Measurements from ENCODE around the gene MAP3K14.

The MAP3K14 gene

DNA sequence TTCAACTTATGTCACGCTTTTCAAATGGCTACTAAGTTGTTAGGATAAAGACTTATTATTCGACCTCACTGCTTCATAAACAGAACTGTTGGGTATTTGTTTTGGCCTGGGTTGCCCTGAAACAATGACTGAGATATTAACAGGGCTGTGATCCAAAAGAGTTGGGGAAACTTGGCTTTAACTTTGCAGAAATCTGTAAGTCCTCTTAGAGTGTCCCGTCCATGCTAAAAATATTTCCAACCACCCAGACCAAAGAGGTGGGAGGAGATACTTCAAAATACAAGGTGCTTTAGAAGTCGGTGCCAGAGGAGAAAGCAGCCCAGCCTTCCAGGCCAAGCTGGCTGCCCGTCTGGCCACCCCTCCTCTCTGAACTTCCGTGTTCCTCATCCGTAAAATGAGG lies 38.8 kb downstream of the MAP3K14 start:
- no peaks in the 10 kb centered on the region for H3K9me3 ChIP-seq (ENCODE audit: control insufficient read depth, insufficient read depth, low read length)
- H3K27me3 ChIP-seq (ENCODE audit: control insufficient read depth, insufficient read depth, low read length) = no peaks in the 10 kb centered on the region
- no peak overlapping the region for H3K4me3 ChIP-seq (ENCODE audit: low read depth, low read length)
- no peak overlapping the region for H3K9ac ChIP-seq (ENCODE audit: low read depth, low read length)
- H3K36me3 ChIP-seq (ENCODE audit: control insufficient read depth, insufficient read depth, low read length) = peaks cover 9% of the 10 kb centered on the region
- H3K4me1 ChIP-seq (ENCODE audit: control insufficient read depth, insufficient read depth, low read length) = peaks cover 4% of the 10 kb centered on the region

DNA sequence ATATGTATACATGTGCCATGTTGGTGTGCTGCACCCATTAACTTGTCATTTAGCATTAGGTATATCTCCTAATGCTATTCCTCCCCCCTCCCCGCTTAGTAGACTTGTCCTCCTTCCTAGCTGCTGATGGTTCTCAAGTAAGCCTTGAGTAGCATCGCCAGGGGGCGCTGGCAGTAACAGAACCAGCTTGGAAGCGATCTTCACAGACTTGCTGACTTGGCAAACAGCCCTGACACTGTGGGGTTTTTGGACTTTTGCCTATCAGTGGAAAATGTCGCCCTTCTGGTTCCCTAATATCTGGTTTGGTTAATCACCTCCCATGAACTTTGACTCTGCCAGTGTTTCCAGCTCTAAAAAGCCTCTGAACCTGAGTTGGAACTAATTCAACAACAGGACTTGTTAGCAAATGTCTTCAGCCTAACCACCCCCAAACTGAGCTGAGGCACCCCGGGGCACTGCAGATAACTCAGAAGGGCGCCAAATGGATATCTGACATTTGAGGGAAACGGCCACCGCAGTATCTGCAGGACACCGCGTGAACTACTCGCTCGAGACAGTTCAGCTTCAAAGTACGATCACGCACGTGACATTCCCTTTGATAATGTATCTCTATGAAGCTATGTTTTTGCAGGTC lies 39.5 kb downstream of the MAP3K14 start:
- H3K36me3 ChIP-seq (ENCODE audit: control insufficient read depth, insufficient read depth, low read length) = peaks cover 6% of the 10 kb centered on the region

DNA sequence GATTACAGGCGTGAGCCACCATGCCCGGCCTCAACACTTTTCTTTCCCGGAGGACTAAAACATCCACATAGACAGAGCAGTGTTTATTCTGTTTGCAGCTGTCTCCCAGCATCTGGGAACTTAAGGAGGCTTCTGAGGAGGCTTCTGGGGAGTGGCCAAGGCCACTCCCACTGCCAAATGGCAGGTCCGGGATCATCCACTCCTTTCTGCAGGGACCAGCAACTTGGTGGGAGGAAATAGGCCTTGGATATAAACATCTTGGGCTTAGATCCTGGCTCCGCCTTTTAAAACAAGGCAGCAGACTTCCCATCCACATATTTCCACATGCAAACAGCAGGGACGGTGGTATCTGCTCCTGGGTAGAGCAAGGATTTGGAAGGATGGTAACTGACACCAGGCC lies 40.8 kb downstream of the MAP3K14 start:
- Histone ChIP-seq H3K4me3 (ENCODE audit: low read depth, low read length) (no peak overlapping the region), H3K4me1 (ENCODE audit: control insufficient read depth, insufficient read depth, low read length) (peaks cover 4% of the 10 kb centered on the region), H3K9ac (ENCODE audit: low read depth, low read length) (no peak overlapping the region), H3K9me3 (ENCODE audit: control insufficient read depth, insufficient read depth, low read length) (no peaks in the 10 kb centered on the region), H3K36me3 (ENCODE audit: control insufficient read depth, insufficient read depth, low read length) (peaks cover 6% of the 10 kb centered on the region), H3K27me3 (ENCODE audit: control insufficient read depth, insufficient read depth, low read length) (no peaks in the 10 kb centered on the region)

More for the DNA sequence above, 39.5 kb downstream of the MAP3K14 start:
- Histone ChIP-seq H3K27me3 (ENCODE audit: control insufficient read depth, insufficient read depth, low read length) (no peaks in the 10 kb centered on the region), H3K4me1 (ENCODE audit: control insufficient read depth, insufficient read depth, low read length) (peaks cover 4% of the 10 kb centered on the region), H3K9me3 (ENCODE audit: control insufficient read depth, insufficient read depth, low read length) (no peaks in the 10 kb centered on the region), H3K4me3 (ENCODE audit: low read depth, low read length) (no peak overlapping the region), H3K9ac (ENCODE audit: low read depth, low read length) (no peak overlapping the region)

DNA sequence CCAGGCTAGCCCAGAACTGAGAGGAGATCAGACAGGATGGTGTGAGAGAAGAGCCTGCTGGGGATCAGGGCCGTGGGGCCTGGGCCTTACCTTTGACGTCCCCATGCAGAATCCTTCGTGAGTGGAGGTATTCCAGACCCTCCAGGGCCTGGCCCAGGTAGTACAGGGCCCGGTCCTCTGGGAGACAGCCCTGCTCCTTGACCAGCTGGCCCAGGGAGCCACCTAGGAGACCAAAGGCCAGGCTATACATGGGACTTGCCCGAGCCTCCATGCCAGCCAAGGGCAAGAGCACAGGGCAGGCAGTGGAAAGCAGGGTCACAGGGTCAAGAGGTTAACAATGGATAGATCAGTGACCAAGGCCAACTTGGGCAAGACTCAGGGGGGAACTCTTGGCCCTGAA lies 42.8 kb downstream of the MAP3K14 start:
- peaks cover 13% of the 10 kb centered on the region for H3K36me3 ChIP-seq (ENCODE audit: control insufficient read depth, insufficient read depth, low read length)
- H3K4me3 ChIP-seq (ENCODE audit: low read depth, low read length) = no peak overlapping the region
- H3K9me3 ChIP-seq (ENCODE audit: control insufficient read depth, insufficient read depth, low read length) = no peaks in the 10 kb centered on the region
- H3K27me3 ChIP-seq (ENCODE audit: control insufficient read depth, insufficient read depth, low read length) = no peaks in the 10 kb centered on the region
- peaks cover 4% of the 10 kb centered on the region for H3K4me1 ChIP-seq (ENCODE audit: control insufficient read depth, insufficient read depth, low read length)
- H3K9ac ChIP-seq (ENCODE audit: low read depth, low read length) = no peak overlapping the region

DNA sequence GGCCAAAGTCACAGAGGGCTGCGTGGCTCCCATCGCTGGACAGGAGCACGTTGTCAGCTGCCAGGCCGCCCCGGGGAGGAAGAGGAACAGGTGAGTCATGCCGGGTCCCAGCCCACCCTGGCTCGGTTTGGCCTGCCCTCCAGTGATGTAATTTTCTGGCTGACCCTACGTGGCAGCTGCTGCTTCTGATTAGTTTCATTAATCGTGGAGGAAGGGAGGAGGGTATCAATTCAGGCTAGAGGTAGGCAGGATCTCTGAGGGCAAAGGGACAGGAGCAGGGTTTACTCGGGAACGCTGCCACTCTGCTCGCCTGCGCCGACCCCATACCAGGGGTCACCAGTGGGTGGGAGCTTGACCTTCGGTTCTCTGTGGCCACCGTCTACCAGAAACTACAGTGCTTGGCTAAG lies 43.3 kb downstream of the MAP3K14 start:
- H3K4me3 ChIP-seq (ENCODE audit: low read depth, low read length) = no peak overlapping the region
- no peaks in the 10 kb centered on the region for H3K27me3 ChIP-seq (ENCODE audit: control insufficient read depth, insufficient read depth, low read length)

DNA sequence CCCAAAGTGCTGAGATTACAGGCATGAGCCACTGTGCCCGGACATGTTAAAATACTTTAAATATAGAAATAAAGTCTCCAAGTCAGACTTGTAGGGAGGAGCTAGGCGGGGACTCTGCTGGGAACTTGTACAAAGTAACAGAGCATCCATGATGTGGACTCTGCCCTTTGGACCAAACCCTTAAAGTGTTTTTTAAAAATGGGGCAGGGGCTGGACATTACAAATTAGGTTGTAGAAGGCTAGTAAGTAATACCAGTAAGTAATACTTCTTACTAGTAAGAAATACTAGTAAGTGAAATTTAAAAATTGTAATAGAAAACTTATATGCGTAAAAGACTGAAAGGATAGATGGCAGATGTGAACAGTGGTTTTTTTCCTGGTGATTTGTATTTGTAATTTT lies 45.2 kb downstream of the MAP3K14 start:
- H3K4me3 ChIP-seq (ENCODE audit: low read depth, low read length) = no peak overlapping the region
- no peaks in the 10 kb centered on the region for H3K9me3 ChIP-seq (ENCODE audit: control insufficient read depth, insufficient read depth, low read length)
- peaks cover 17% of the 10 kb centered on the region for H3K36me3 ChIP-seq (ENCODE audit: control insufficient read depth, insufficient read depth, low read length)
- H3K9ac ChIP-seq (ENCODE audit: low read depth, low read length) = no peak overlapping the region
- H3K4me1 ChIP-seq (ENCODE audit: control insufficient read depth, insufficient read depth, low read length) = no peaks in the 10 kb centered on the region
- H3K27me3 ChIP-seq (ENCODE audit: control insufficient read depth, insufficient read depth, low read length) = no peaks in the 10 kb centered on the region

More for the DNA sequence above, 43.3 kb downstream of the MAP3K14 start:
- Histone ChIP-seq H3K36me3 (ENCODE audit: control insufficient read depth, insufficient read depth, low read length) (peaks cover 14% of the 10 kb centered on the region), H3K9me3 (ENCODE audit: control insufficient read depth, insufficient read depth, low read length) (no peaks in the 10 kb centered on the region), H3K4me1 (ENCODE audit: control insufficient read depth, insufficient read depth, low read length) (peaks cover 4% of the 10 kb centered on the region), H3K9ac (ENCODE audit: low read depth, low read length) (no peak overlapping the region)

DNA sequence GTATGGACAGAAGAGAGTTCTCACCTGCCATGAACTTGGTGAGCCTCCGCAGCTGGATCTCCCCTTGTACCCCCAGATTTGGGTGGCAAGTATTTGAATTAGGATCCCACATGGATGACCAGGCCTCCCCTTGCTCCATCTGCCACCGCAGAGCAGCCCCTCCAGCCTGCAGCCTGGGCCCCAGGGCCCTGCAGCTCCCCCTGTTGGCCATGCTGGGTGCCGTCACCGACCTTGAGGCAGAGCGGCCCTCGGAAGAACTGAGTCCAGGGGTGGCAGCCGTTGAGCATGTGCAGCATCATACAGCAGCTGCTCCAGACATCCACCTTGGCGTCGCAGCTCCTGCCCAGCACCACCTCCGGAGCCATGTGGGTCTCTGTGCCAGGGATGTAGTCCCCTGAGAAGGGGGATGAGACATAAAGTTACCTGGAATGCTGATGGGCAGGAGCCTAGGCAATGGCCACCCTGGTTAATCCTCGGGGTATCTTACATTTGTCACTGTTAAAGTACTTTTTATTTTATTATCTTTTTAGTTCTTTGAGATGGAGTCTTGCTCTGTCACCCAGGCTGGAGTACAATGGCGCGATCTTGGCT lies 45.9 kb downstream of the MAP3K14 start:
- Histone ChIP-seq H3K4me3 (ENCODE audit: low read depth, low read length) (no peak overlapping the region), H3K9me3 (ENCODE audit: control insufficient read depth, insufficient read depth, low read length) (no peaks in the 10 kb centered on the region), H3K9ac (ENCODE audit: low read depth, low read length) (no peak overlapping the region), H3K36me3 (ENCODE audit: control insufficient read depth, insufficient read depth, low read length) (peaks cover 17% of the 10 kb centered on the region), H3K4me1 (ENCODE audit: control insufficient read depth, insufficient read depth, low read length) (no peaks in the 10 kb centered on the region), H3K27me3 (ENCODE audit: control insufficient read depth, insufficient read depth, low read length) (no peaks in the 10 kb centered on the region)

DNA sequence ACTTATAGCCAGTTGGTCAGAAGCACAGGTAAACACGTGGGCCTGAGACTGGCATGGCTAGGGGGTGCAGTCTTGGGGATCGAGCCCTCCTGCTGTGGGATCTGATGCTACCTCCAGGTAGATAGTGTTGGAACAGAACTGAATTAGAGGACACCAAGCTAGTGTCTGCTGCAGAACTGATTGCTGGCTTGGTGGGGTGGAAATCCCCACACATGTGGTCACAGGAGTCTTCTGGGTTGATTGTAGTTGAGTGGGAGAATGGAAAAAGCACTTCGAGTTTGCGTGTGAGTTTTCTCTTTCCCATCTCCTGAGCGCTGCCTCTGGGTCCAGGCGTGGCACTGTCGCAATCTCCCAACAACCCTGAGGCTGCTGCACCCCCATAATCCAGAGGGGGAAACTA lies 46.9 kb downstream of the MAP3K14 start:
- no peaks in the 10 kb centered on the region for H3K4me1 ChIP-seq (ENCODE audit: control insufficient read depth, insufficient read depth, low read length)
- no peak overlapping the region for H3K4me3 ChIP-seq (ENCODE audit: low read depth, low read length)
- H3K36me3 ChIP-seq (ENCODE audit: control insufficient read depth, insufficient read depth, low read length) = peaks cover 17% of the 10 kb centered on the region
- no peak overlapping the region for H3K9ac ChIP-seq (ENCODE audit: low read depth, low read length)
- no peaks in the 10 kb centered on the region for H3K9me3 ChIP-seq (ENCODE audit: control insufficient read depth, insufficient read depth, low read length)
- H3K27me3 ChIP-seq (ENCODE audit: control insufficient read depth, insufficient read depth, low read length) = no peaks in the 10 kb centered on the region

DNA sequence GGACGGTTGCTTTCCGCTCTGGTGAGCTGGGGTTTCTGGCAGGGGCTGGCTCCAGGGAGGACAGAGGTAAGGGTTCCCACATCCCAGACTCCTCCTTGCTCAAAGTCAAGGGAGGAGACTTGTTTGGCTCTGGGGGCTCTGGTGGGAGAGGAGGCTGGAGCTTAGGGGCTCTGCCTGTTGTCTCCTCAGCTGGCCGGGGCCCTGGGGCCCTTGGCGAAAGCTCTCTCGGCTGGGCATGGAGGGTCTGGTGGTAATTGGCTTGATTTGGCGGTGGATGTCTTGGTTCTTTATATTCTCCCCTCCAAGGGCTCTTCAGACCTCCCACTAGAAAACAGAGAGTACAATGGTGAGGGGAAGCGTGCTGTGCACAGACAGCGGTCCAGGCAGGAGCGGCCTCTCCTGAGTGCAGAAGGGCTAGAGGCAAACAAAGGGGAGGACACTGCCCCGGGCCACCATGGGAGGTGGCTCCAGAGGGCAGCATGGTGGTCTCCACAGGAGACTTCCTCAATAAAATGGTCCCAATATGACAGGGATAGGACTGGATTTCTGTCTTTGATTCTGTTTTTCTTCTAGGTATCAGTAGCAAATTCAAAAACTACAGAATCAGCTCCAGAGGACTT lies 49.3 kb downstream of the MAP3K14 start:
- Histone ChIP-seq H3K9me3 (ENCODE audit: control insufficient read depth, insufficient read depth, low read length) (no peaks in the 10 kb centered on the region), H3K4me1 (ENCODE audit: control insufficient read depth, insufficient read depth, low read length) (no peaks in the 10 kb centered on the region), H3K27me3 (ENCODE audit: control insufficient read depth, insufficient read depth, low read length) (no peaks in the 10 kb centered on the region), H3K36me3 (ENCODE audit: control insufficient read depth, insufficient read depth, low read length) (peaks cover 14% of the 10 kb centered on the region), H3K4me3 (ENCODE audit: low read depth, low read length) (no peak overlapping the region), H3K9ac (ENCODE audit: low read depth, low read length) (no peak overlapping the region)

DNA sequence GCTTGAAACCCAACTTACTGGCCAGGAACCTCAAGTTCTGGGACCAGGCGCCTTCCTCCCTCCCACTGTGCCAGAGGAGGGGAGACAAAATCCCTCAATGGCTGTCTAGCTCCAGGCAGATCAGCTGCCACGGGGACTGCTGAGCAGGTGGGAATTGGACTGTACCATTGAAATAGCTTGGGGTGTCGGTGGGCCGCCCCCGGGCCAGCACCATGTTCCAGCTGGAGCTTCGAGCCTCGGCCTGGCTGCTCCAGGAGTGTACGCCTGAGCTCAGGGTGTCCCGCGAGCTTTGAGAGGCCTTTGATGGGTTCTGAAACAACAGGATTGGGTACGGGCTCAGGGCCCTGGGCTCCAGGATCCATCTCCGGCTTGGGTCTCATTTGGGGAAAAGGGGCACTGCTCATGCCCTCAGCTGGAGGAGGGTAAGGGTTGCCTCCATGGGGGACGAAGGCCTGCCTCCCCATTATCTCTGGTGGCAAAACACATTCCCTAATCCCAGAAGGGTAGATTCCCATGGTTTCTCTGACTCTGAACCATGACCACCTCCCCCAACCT lies 50.4 kb downstream of the MAP3K14 start:
- Histone ChIP-seq H3K4me3 (ENCODE audit: low read depth, low read length) (no peak overlapping the region), H3K27me3 (ENCODE audit: control insufficient read depth, insufficient read depth, low read length) (peaks cover 1% of the 10 kb centered on the region), H3K36me3 (ENCODE audit: control insufficient read depth, insufficient read depth, low read length) (peaks cover 14% of the 10 kb centered on the region), H3K9me3 (ENCODE audit: control insufficient read depth, insufficient read depth, low read length) (no peaks in the 10 kb centered on the region), H3K9ac (ENCODE audit: low read depth, low read length) (no peak overlapping the region), H3K4me1 (ENCODE audit: control insufficient read depth, insufficient read depth, low read length) (peaks cover under 1% of the 10 kb centered on the region)

DNA sequence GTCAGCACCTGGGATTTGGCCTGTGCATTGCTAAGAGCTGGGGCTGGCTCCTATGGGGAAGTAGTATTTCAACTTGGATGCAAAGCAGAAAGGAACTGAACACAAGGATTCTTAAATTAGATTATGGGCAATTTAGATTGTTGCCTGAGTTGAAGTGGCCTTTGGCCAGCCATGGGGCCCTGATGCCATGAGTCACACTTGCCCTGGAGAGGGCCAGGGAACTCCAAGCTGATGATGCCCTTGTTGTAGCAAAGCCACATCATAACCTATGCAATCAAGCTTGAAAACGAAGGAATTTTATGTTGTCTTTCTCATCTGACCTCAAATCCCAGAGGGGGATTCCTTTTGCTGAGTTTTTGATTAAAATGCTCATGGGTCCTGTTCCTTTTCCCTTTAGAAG lies 51.0 kb downstream of the MAP3K14 start:
- Histone ChIP-seq H3K4me1 (ENCODE audit: control insufficient read depth, insufficient read depth, low read length) (peaks cover 2% of the 10 kb centered on the region), H3K9me3 (ENCODE audit: control insufficient read depth, insufficient read depth, low read length) (no peaks in the 10 kb centered on the region), H3K36me3 (ENCODE audit: control insufficient read depth, insufficient read depth, low read length) (peaks cover 14% of the 10 kb centered on the region), H3K9ac (ENCODE audit: low read depth, low read length) (no peak overlapping the region), H3K27me3 (ENCODE audit: control insufficient read depth, insufficient read depth, low read length) (peaks cover 6% of the 10 kb centered on the region), H3K4me3 (ENCODE audit: low read depth, low read length) (no peak overlapping the region)

DNA sequence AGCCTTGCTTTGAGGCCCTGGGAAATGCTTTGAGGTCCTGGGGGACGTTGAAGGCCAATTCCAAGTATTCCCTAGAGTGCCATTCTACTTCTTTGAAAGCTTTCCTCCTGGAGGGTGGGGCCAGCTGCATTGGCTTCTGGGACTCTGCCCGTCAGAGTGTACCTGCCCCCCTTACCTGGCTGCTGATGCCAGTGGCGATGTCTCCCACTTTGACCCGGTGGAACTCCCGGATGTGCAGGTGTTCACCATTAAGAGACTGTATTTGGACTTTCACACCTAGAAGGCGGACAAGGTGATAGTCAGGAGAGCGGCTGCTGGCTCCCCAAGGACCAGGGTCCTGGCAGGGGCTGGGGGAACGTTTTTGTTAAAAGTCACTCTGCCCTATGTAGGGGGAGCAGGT lies 51.8 kb downstream of the MAP3K14 start:
- Histone ChIP-seq H3K36me3 (ENCODE audit: control insufficient read depth, insufficient read depth, low read length) (peaks cover 10% of the 10 kb centered on the region), H3K27me3 (ENCODE audit: control insufficient read depth, insufficient read depth, low read length) (peaks cover 12% of the 10 kb centered on the region), H3K4me3 (ENCODE audit: low read depth, low read length) (no peak overlapping the region), H3K9me3 (ENCODE audit: control insufficient read depth, insufficient read depth, low read length) (no peaks in the 10 kb centered on the region), H3K4me1 (ENCODE audit: control insufficient read depth, insufficient read depth, low read length) (peaks cover 2% of the 10 kb centered on the region), H3K9ac (ENCODE audit: low read depth, low read length) (no peak overlapping the region)
